Stomach (tissue), 4 donors: ENCODE data around the gene LRRC3.

ENCODE experiments used
- CTCF ChIP-seq, 7 experiments: fragments of 450-650 bp in 4 of 7; fragments of 200-600 bp in 3 of 7; sonication (generic) in 3 of 7; IDR thresholded peaks; one replicate each; pipeline ENCODE4 v1.5.1; 2016 to 2019; ENCODE audit warnings: antibody characterized with exemption in 7 of 7, control low read depth in 2 of 7, mild to moderate bottlenecking in 1 of 7
- EP300 ChIP-seq: sonication (generic); formaldehyde crosslinking; IDR thresholded peaks from one replicate; pipeline ENCODE4 v1.6.1; 2017; ENCODE audit warnings: antibody characterized with exemption
- POLR2A ChIP-seq, 4 donors: fragments of 450-650 bp; IDR thresholded peaks; one replicate each; pipeline ENCODE4 v1.6.1; 2016; ENCODE audit warnings: antibody characterized with exemption in 4 of 4, control low read depth in 2 of 4, mild to moderate bottlenecking in 1 of 4, moderate library complexity in 1 of 4
- POLR2AphosphoS5 ChIP-seq, 3 donors: sonication (generic); formaldehyde crosslinking; IDR thresholded peaks; one replicate each; pipeline ENCODE4 v1.6.1; 2016; ENCODE audit warnings: antibody characterized with exemption in 3 of 3

GRCh38 chr21:44445145-44445812, 10.0 kb upstream of the LRRC3 start:
- TF ChIP-seq CTCF (IDR thresholded peaks at IDR 0.05) (no peak), EP300 (no peak), POLR2A (IDR thresholded peaks at IDR 0.05) (no peak), POLR2AphosphoS5 (IDR thresholded peaks at IDR 0.05) (no peak)
